ENCODE measurements around the gene HECTD2.

Gene HECTD2

DNA sequence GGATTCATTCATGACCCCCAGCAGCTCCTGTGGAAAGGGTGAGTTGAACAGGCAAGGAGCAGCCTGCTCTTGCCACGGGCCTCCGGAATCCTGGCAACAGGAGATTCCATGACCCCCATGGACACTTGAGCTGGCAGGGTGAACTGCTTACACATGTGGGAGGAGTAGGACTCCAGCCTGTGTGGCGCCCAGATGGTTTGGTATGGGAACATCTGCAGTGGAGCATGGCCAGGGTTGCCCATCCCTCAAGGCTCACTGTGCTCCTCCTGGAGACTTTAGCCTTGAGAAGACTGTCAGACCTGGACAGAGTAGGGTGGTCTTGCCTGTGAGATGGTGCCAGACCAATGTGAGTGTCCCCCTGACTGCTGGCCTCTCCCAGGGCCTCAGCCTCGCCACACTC is 57.0 kb downstream of the HECTD2 start:
- no peak overlapping the region for H3K27ac ChIP-seq
- no peak overlapping the region for H3K4me3 ChIP-seq

DNA sequence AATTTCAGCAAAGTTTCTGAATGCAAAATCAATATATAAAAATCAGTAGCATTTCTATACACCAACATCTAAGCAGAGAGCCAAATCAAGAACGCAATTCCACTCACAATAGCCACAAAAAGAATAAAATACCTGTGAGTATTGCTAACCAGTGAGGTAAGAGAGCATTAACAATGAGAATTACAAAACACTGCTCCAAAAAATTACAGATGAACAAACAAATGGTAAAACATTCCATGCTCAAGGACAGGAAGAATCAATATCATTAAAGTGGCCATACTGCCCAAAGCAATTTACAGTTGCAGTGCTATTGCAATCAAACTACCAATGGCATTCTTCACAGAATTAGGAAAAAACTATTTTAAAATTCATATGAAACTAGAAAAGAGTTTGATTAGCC is 61.5 kb downstream of the HECTD2 start:
- Histone ChIP-seq H3K27ac (no peak overlapping the region), H3K4me3 (no peak overlapping the region)

DNA sequence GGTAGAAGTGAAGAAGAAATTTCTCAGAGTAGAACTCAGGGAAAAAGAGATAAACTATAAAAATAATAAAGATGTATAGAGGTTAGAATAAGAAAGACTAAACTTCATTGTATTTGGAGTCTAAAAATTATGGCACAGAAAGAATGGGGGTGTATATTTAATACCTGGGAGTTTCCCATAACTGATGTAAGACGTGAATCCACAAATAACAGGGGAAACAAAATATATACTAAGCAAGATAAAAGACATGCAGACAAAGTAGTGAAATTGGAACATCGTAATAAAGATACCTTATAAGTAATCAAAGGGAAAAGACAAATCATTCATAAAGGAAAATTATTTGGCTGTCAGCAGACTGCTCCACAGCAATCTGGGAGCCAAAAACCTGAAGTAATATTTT is 62.8 kb downstream of the HECTD2 start:
- Histone ChIP-seq H3K4me3 (no peak overlapping the region), H3K27ac (no peak overlapping the region)

DNA sequence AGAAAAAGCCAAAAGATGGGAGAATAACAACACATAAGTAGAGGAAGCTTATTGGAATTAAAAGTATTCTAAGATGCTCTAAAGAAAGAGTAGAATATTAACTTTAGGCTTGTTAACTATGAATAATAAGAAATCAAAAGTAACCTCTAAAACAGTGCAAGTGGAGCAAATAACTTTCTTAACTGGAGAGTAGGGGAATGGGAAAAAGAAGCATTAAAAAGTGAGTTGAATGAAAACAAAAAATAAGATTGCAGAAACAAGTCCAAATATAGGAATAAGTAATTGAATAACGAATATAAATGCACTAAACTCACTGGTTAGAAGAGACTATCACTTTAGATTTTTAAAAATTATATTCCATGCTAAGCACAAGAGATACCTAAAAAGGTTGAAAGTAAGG is 63.9 kb downstream of the HECTD2 start:
- Histone ChIP-seq H3K27ac (no peak overlapping the region), H3K4me3 (no peak overlapping the region)

DNA sequence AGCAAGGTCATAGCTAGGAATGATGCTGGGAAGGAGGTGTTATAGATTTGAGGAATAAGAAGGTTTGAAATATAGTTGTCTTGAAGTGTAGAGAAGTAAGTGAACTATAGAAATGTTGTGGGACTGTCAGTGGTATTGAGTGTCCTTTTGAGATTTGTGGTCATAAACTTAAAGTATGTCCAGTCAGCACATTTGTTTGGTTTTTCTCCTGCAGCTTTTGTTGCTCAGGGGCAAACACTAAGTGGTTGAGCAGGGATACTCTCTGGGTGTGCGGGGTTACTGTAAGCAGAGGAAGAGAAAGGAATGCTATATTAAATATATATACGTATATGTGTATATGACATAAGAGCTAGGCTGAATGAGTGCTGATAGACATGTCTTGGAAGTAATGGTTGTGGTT is 67.1 kb downstream of the HECTD2 start:
- Histone ChIP-seq H3K4me3 (no peak overlapping the region), H3K27ac (no peak overlapping the region)

- no peak overlapping the region for H3K27ac ChIP-seq
- H3K4me3 ChIP-seq = no peak overlapping the region
Measured at GRCh38 chr10:91479583-91479982, 69.4 kb downstream of the HECTD2 start.

GRCh38 chr10:91487911-91488582 is 77.9 kb downstream of the HECTD2 start:
- no peak overlapping the region for H3K27ac ChIP-seq

DNA sequence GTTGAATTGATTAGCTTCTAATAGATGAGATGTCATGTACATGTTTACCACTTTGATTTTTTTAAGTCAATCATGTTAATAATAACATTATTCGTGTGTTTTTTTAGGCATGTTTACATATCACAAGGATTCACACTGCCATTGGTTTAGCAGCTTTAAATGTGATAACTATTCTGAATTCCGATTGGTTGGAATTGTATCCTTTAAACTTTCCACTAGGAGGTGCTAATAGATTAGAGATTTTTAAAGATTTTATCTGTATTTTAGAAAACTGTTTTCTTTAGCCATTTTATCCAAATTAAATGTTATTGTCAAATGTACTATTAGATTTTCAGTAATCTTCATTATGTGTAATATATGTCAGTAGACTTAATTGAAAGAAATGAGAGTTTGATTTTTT is 83.2 kb downstream of the HECTD2 start:
- no peak overlapping the region for H3K27ac ChIP-seq
- no peak overlapping the region for H3K4me3 ChIP-seq

More at GRCh38 chr10:91487911-91488582, 77.9 kb downstream of the HECTD2 start:
- no peak overlapping the region for H3K4me3 ChIP-seq

GRCh38 chr10:91495402-91495801 is 85.3 kb downstream of the HECTD2 start:
- no peak overlapping the region for H3K27ac ChIP-seq
- no peak overlapping the region for H3K4me3 ChIP-seq

GRCh38 chr10:91496016-91496415 is 85.9 kb downstream of the HECTD2 start:
- Histone ChIP-seq H3K27ac (no peak overlapping the region), H3K4me3 (no peak overlapping the region)

DNA sequence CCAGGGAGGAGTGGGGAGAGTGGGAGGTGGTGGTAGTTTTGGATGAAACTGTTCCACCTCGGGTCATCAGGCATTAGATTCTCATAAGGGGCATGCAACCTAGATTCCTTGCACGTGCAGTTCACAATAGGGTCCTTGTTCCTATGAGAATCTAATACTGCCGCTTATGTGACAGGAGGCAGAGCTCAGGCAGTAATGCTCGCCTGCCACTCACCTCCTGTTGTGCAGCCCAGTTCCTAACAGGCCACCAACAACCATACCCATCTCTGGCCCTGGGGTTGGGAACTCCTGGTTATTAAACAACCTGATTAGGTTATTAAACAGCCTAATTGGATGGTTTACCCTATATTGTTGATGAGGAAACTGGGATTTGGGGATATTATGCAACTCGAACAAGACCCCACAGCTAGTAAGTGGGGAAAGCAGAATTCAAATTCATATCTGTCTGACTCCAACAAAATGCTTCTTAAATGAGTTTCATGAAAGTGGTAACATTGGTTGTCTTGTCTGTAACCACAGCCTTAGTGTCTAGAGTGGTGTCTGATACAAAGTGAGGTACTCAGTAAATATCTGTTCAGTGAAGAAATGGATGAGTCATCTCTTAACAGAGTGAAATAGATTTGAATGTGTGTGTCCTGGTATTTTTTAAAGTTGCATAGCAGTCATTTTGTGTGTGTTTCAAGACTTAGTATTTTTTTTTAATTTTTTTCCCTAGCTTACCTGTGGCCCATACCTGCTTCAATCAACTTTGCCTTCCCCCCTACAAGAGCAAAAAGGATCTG is 101.6 kb downstream of the HECTD2 start:
- Histone ChIP-seq H3K27ac (peak overlapping the region in 3 of 21 experiments; percentile 0 to 29 (median 6)), H3K4me3 (no peak overlapping the region)

- Histone ChIP-seq H3K4me3 (no peak overlapping the region), H3K27ac (no peak overlapping the region)
Measured at GRCh38 chr10:91512458-91512857, 102.3 kb downstream of the HECTD2 start.

- Histone ChIP-seq H3K27ac (peak overlapping the region in 1 of 21 experiments; percentile 34), H3K4me3 (no peak overlapping the region)
Measured at GRCh38 chr10:91513598-91514424, 103.7 kb downstream of the HECTD2 start.

- Histone ChIP-seq H3K4me3 (no peak overlapping the region), H3K27ac (no peak overlapping the region)
Measured at GRCh38 chr10:91514787-91515186, 104.6 kb downstream of the HECTD2 start.

GRCh38 chr10:91517394-91517793 is 107.2 kb downstream of the HECTD2 start:
- H3K4me3 ChIP-seq = no peak overlapping the region
- no peak overlapping the region for H3K27ac ChIP-seq

GRCh38 chr10:91519899-91520514 is 109.9 kb downstream of the HECTD2 start:
- H3K27ac ChIP-seq = peak overlapping the region in 11 of 21 experiments; percentile 8 to 56 (median 33)
- no peak overlapping the region for H3K4me3 ChIP-seq

GRCh38 chr10:91520661-91521060 is 110.5 kb downstream of the HECTD2 start:
- H3K4me3 ChIP-seq = no peak overlapping the region

DNA sequence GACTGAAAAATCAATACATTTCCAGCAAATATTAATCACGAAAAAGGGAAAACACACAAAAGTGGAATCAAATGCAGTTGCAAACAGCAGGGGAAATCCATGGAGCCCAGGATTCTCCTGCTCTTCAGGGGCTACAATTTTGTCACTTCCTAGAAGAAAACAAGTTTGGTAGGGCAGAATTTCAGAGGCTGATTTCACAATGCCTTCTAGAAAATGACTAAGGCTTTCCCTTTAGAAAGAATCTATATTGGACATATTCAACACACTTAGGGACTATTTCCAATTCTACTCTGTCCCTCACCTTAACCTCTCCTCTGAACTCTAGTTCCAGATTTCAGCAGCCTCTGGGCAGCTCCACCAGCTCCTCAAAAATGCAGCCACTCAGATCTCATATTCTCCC is 111.3 kb downstream of the HECTD2 start:
- H3K27ac ChIP-seq = peak overlapping the region in 2 of 21 experiments; percentile 15 to 28
- H3K4me3 ChIP-seq = no peak overlapping the region

More at GRCh38 chr10:91520661-91521060, 110.5 kb downstream of the HECTD2 start:
- H3K27ac ChIP-seq = peak overlapping the region in 6 of 21 experiments; percentile 1 to 53 (median 33)

GRCh38 chr10:91525896-91526712 is 116.0 kb downstream of the HECTD2 start:
- Histone ChIP-seq H3K4me3 (no peak overlapping the region), H3K27ac (no peak overlapping the region)
